ENCODE measurements around the gene DVL1.

Gene DVL1

GRCh38 chr1:1286313-1287261, 62.6 kb downstream of the DVL1 start:
- no peak overlapping the region for H2AK5ac ChIP-seq (ENCODE audit: low read length, severe bottlenecking)
- peaks cover 31% of the 10 kb centered on the region for H3K4me1 ChIP-seq (ENCODE audit: control insufficient read depth, insufficient read depth, low read depth, low read length)
- H3K4me3 ChIP-seq (ENCODE audit: insufficient read depth in 1 of 2, low read depth in 1 of 2, low read length in 2 of 2) = no peak overlapping the region
- peak overlapping the region; percentile 43 for H4K91ac ChIP-seq (ENCODE audit: low read length)
- no peak overlapping the region for H3K23ac ChIP-seq (ENCODE audit: low read length in 2 of 2)
- no peak overlapping the region for H3K27ac ChIP-seq (ENCODE audit: low read length, poor library complexity, severe bottlenecking)
- H3K9me3 ChIP-seq (ENCODE audit: control insufficient read depth, low read length) = no peaks in the 10 kb centered on the region
- DNase-seq = no peak
- 85% methylated on average over 43 of the region's 50 CpGs for WGBS
- no peak overlapping the region for H2AFZ ChIP-seq (ENCODE audit: low read depth, low read length)
- peaks cover 0 to 33% of the 10 kb centered on the region in 2 experiments for H3K27me3 ChIP-seq (ENCODE audit: control insufficient read depth in 1 of 2, insufficient read depth in 1 of 2, low read length in 2 of 2)
- peak overlapping the region; percentile 44 for H2BK15ac ChIP-seq (ENCODE audit: low read depth, poor library complexity, severe bottlenecking)
- no peak overlapping the region for H3K4me2 ChIP-seq (ENCODE audit: low read length, poor library complexity, severe bottlenecking)
- no peak overlapping the region for H3K4ac ChIP-seq (ENCODE audit: low read depth in 1 of 2, low read length in 2 of 2)
- H3K14ac ChIP-seq (ENCODE audit: low read length in 2 of 2) = no peak overlapping the region
- no peak overlapping the region for H4K8ac ChIP-seq (ENCODE audit: low read length)
- H3K36me3 ChIP-seq (ENCODE audit: control insufficient read depth in 1 of 2, insufficient read depth in 2 of 2, low read depth in 1 of 2, low read length in 2 of 2) = peaks cover 0 to 4% of the 10 kb centered on the region in 2 experiments
- H2BK12ac ChIP-seq (ENCODE audit: low read length in 2 of 2) = no peak overlapping the region
- H2BK5ac ChIP-seq (ENCODE audit: low read depth, low read length, poor library complexity, severe bottlenecking) = no peak overlapping the region
- H3K79me1 ChIP-seq (replicated peaks; ENCODE audit: low read length, poor library complexity, severe bottlenecking) = no peaks in the 10 kb centered on the region
- H3K9ac ChIP-seq (ENCODE audit: low read length) = no peak overlapping the region
- no peak overlapping the region for H3K18ac ChIP-seq (ENCODE audit: low read depth in 1 of 2, low read length in 2 of 2)
- no peak overlapping the region for H2BK120ac ChIP-seq (ENCODE audit: low read depth, low read length)

- peaks cover 0 to 33% of the 10 kb centered on the region in 2 experiments for H3K27me3 ChIP-seq (ENCODE audit: control insufficient read depth in 1 of 2, insufficient read depth in 1 of 2, low read length in 2 of 2)
- no peak overlapping the region for H2AFZ ChIP-seq (ENCODE audit: low read depth, low read length)
- no peak overlapping the region for H2BK12ac ChIP-seq (ENCODE audit: low read length in 2 of 2)
- H2BK5ac ChIP-seq (ENCODE audit: low read depth, low read length, poor library complexity, severe bottlenecking) = no peak overlapping the region
- no peak overlapping the region for H3K9ac ChIP-seq (ENCODE audit: low read length)
- no peak overlapping the region for H3K4me3 ChIP-seq (ENCODE audit: insufficient read depth in 1 of 2, low read depth in 1 of 2, low read length in 2 of 2)
- H3K4ac ChIP-seq (ENCODE audit: low read depth in 1 of 2, low read length in 2 of 2) = no peak overlapping the region
- H3K14ac ChIP-seq (ENCODE audit: low read length in 2 of 2) = peak overlapping the region in 1 of 2 experiments; percentile 18
- peaks cover 24% of the 10 kb centered on the region for H3K4me1 ChIP-seq (ENCODE audit: control insufficient read depth, insufficient read depth, low read depth, low read length)
- H3K27ac ChIP-seq (ENCODE audit: low read length, poor library complexity, severe bottlenecking) = no peak overlapping the region
- 93% methylated on average over 33 of the region's 37 CpGs for WGBS
- no peaks in the 10 kb centered on the region for H3K79me1 ChIP-seq (replicated peaks; ENCODE audit: low read length, poor library complexity, severe bottlenecking)
- no peak overlapping the region for H2BK15ac ChIP-seq (ENCODE audit: low read depth, poor library complexity, severe bottlenecking)
- no peak overlapping the region for H2AK5ac ChIP-seq (ENCODE audit: low read length, severe bottlenecking)
- H3K36me3 ChIP-seq (ENCODE audit: control insufficient read depth in 1 of 2, insufficient read depth in 2 of 2, low read depth in 1 of 2, low read length in 2 of 2) = no peaks in the 10 kb centered on the region
- no peak overlapping the region for H2BK120ac ChIP-seq (ENCODE audit: low read depth, low read length)
- H3K9me3 ChIP-seq (ENCODE audit: control insufficient read depth, low read length) = no peaks in the 10 kb centered on the region
- H4K8ac ChIP-seq (ENCODE audit: low read length) = no peak overlapping the region
- H3K18ac ChIP-seq (ENCODE audit: low read depth in 1 of 2, low read length in 2 of 2) = no peak overlapping the region
- H3K23ac ChIP-seq (ENCODE audit: low read length in 2 of 2) = no peak overlapping the region
- no peak overlapping the region for H3K4me2 ChIP-seq (ENCODE audit: low read length, poor library complexity, severe bottlenecking)
- H4K91ac ChIP-seq (ENCODE audit: low read length) = no peak overlapping the region
- DNase-seq = no peak
Measured at GRCh38 chr1:1285611-1286311, 63.5 kb downstream of the DVL1 start.

Small RNA genes within 50 kb of the gene (small RNA-seq; reads per million reads assigned to genes)
- gene MIR6726 (ENCODE audit: low read depth) = 0.86 reads per million
